ENCODE measurements around the gene DLGAP5. TPM values are rescaled to one million over a fixed set of nuclear protein-coding genes. Genes with fewer than 3 reads are reported as not detected.
A peak's percentile ranks its signal among the peaks of the same experiment; 100 is the strongest.

DLGAP5 gene
- total and polyA plus RNA-seq, 2 of the 13 experiments (the other 11 are each of a cell fraction or from before 2014, with no cell fraction given) = 7.7 to 55.8 TPM

DNA sequence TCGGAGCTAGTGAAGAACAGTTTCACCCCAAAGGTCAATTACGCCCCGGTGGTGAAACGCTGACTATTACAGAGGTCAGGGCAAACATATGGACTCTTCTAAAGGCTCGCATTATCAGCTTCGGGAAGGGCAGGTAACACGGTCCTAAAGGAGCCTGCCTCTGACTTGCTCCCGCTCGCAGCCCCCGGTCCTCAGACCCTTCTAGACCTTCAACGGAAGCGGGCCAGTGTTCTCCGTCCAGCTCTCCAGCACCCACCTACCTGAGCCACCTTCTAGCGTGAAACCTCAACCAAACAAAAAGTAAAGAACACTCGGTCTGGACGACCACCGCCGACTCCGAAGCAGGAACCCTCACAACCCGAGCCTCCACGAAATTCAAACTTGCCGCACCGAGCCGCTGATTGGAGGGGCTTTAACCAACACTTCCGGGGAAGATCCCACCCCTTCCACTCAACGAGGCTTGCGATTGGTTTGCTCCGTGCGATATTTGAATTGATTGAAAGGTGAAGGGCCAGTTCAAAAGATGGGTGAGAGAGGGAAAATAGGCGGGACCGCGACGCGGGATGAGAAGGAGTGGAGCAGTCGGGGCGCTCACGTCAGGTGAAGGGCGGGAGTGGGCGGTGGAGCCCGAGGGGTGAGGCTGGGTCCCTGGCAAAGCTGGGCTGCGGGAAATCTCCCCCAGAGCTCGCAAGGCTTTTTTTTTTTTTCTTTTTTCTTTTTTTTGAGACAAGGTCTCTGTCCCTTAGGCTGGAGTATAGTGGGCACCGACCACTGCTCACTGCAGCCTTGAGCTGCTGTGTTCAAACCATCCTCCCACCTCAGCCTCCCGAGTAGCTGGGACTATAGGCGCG is at the start of gene DLGAP5 (continued):
- TF ChIP-seq PHF20 (CRISPR knock-in tag; IDR thresholded peaks at IDR 0.05) = peak; percentile 54; the same call in 1 of the 2 replicates
- no peak; the same call in 1 of the 2 replicates for TF ChIP-seq ZBTB20 (CRISPR knock-in tag; IDR thresholded peaks at IDR 0.05; ENCODE audit: borderline replicate concordance, low read depth)
- TF ChIP-seq, protein P1, sequence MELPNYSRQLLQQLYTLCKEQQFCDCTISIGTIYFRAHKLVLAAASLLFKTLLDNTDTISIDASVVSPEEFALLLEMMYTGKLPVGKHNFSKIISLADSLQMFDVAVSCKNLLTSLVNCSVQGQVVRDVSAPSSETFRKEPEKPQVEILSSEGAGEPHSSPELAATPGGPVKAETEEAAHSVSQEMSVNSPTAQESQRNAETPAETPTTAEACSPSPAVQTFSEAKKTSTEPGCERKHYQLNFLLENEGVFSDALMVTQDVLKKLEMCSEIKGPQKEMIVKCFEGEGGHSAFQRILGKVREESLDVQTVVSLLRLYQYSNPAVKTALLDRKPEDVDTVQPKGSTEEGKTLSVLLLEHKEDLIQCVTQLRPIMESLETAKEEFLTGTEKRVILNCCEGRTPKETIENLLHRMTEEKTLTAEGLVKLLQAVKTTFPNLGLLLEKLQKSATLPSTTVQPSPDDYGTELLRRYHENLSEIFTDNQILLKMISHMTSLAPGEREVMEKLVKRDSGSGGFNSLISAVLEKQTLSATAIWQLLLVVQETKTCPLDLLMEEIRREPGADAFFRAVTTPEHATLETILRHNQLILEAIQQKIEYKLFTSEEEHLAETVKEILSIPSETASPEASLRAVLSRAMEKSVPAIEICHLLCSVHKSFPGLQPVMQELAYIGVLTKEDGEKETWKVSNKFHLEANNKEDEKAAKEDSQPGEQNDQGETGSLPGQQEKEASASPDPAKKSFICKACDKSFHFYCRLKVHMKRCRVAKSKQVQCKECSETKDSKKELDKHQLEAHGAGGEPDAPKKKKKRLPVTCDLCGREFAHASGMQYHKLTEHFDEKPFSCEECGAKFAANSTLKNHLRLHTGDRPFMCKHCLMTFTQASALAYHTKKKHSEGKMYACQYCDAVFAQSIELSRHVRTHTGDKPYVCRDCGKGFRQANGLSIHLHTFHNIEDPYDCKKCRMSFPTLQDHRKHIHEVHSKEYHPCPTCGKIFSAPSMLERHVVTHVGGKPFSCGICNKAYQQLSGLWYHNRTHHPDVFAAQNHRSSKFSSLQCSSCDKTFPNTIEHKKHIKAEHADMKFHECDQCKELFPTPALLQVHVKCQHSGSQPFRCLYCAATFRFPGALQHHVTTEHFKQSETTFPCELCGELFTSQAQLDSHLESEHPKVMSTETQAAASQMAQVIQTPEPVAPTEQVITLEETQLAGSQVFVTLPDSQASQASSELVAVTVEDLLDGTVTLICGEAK (IDR thresholded peaks at IDR 0.05) = peak; percentile 47
- TF ChIP-seq, protein P1 (CRISPR knock-in tag; IDR thresholded peaks at IDR 0.05) = no peak
- TF ChIP-seq SP5 (CRISPR knock-in tag; IDR thresholded peaks at IDR 0.05; ENCODE audit: borderline replicate concordance, low read depth) = peak; percentile 56
- TF ChIP-seq, protein P2, sequence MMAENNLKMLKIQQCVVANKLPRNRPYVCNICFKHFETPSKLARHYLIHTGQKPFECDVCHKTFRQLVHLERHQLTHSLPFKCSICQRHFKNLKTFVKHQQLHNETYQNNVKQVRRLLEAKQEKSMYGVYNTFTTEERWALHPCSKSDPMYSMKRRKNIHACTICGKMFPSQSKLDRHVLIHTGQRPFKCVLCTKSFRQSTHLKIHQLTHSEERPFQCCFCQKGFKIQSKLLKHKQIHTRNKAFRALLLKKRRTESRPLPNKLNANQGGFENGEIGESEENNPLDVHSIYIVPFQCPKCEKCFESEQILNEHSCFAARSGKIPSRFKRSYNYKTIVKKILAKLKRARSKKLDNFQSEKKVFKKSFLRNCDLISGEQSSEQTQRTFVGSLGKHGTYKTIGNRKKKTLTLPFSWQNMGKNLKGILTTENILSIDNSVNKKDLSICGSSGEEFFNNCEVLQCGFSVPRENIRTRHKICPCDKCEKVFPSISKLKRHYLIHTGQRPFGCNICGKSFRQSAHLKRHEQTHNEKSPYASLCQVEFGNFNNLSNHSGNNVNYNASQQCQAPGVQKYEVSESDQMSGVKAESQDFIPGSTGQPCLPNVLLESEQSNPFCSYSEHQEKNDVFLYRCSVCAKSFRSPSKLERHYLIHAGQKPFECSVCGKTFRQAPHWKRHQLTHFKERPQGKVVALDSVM (CRISPR knock-in tag; IDR thresholded peaks at IDR 0.05) = peak; percentile 97
- TF ChIP-seq ZNF619 (CRISPR knock-in tag; IDR thresholded peaks at IDR 0.05) = no peak
- TF ChIP-seq RFX5 (IDR thresholded peaks at IDR 0.05; ENCODE audit: low read depth, low read length) = no peak
- TF ChIP-seq ZNF747 (CRISPR knock-in tag; IDR thresholded peaks at IDR 0.05; ENCODE audit: borderline replicate concordance) = 0 out of 2 replicates have a peak, but pooled peaks have one; percentile 33
- TF ChIP-seq ZFP36 (IDR thresholded peaks at IDR 0.05; ENCODE audit: borderline replicate concordance, low read depth, low read length, partially characterized antibody) = no peak
- no peak for TF ChIP-seq ZNF383 (CRISPR knock-in tag; IDR thresholded peaks at IDR 0.05; ENCODE audit: borderline replicate concordance)
- TF ChIP-seq, protein P3, sequence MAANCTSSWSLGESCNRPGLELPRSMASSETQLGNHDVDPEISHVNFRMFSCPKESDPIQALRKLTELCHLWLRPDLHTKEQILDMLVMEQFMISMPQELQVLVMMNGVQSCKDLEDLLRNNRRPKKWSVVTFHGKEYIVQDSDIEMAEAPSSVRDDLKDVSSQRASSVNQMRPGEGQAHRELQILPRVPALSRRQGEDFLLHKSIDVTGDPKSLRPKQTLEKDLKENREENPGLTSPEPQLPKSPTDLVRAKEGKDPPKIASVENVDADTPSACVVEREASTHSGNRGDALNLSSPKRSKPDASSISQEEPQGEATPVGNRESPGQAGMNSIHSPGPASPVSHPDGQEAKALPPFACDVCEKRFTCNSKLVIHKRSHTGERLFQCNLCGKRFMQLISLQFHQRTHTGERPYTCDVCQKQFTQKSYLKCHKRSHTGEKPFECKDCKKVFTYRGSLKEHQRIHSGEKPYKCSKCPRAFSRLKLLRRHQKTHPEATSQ (CRISPR knock-in tag; IDR thresholded peaks at IDR 0.05; ENCODE audit: borderline replicate concordance) = peak; percentile 63; the same call in 1 of the 2 replicates
- TF ChIP-seq ZBTB7B (CRISPR knock-in tag; IDR thresholded peaks at IDR 0.05) = peak; percentile 70; the same call in 1 of the 2 replicates
- TF ChIP-seq, protein P4, sequence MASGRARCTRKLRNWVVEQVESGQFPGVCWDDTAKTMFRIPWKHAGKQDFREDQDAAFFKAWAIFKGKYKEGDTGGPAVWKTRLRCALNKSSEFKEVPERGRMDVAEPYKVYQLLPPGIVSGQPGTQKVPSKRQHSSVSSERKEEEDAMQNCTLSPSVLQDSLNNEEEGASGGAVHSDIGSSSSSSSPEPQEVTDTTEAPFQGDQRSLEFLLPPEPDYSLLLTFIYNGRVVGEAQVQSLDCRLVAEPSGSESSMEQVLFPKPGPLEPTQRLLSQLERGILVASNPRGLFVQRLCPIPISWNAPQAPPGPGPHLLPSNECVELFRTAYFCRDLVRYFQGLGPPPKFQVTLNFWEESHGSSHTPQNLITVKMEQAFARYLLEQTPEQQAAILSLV (CRISPR knock-in tag; IDR thresholded peaks at IDR 0.05; ENCODE audit: borderline replicate concordance) = no peak
